T follicular helper cell (primary cell): ENCODE results near the gene TSC22D2.
"Not testable (repeated sequence)": the region's sequence is repeated elsewhere in the genome, so short reads cannot be mapped to it uniquely, and the experiment has no call there.

ENCODE experiments used
- DNase-seq: peaks from one replicate; pipeline ENCODE4 v3.0.0-alpha.2; 2020; ENCODE audit warnings: low read depth

The TSC22D2 gene

DNA sequence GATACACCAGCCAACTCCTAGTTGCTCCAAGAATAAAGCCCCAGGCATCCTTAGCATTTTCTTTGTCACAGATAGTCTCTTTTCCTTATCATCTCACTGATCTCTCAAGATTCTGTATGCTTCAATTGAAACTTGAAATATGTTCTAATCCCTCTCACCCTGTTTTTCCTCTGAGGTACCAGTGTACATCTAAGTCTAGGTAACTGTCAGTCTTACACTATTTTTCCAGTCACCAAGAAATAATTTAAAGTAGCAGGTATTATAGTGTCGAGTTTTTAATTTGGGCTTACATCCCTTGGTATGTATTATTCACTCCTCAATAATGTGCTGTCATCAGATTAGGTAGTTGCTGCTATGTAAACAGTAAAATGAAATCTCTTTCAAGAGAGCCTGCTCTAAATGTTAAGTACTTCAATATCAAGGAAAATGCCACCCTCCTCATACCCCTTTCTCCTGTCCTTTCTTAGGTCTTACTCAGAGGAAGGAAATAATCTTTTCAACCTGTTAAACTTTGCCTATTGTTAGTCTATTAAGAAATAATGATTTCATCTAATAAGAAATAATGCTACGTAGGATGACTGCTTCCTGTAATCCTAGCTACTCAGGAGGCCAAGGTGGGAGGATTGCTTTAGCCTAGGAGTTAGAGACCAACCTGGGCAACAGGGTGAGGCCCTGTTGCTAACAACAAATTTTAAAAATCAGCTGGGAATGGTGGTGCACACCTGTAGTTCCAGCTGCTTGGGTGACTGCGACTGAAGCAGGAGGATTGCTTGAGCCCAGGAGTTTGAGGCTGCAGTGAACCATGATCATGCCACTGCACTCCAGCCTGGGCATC lies 39.8 kb downstream of the TSC22D2 start:
- DNase-seq: no peak

DNA sequence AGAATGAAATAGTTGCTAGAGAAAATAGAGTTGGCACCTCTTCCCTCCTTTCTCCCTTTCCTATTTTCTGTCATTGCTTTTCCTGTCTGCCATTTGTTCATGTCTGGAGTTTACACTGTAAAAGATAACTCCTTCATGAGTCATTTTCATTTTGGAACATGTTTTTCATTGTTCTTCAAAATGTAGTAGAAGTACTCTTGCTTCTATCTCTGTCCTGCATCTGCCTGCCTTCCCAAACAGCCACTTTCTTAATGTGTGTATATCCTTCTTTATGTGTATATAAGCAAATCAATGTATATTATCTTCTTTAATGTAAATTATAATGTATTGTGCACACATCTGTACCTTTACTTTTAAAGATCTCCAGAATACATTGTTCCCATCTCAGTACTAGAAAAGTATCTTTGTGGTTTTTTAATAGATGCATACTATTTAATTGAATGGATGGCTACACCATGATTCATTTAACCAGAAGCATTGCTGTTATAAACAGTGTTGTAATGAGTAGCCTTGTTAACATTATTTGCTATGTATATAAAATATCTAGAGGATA lies 41.1 kb downstream of the TSC22D2 start:
- DNase-seq: no peak

DNA sequence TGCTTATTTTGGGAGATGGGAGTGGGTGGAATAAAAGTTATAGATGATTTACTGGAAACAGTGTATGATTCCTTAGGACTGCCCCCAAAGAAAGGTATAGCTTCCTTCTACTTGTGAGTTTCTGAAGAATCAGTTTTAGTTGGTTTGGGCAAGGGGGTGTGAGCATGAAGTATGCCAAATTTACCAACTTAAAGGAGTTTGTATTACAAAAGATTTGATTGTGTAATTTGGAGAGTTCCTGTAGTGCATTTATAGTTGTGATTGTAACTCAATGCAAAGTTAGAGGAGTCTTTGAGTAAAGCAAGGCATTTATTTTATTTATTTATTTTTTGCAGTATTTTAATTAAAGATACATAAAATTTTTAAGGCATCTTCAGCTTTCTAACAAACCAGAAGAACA lies 42.8 kb downstream of the TSC22D2 start:
- no peak for DNase-seq

DNA sequence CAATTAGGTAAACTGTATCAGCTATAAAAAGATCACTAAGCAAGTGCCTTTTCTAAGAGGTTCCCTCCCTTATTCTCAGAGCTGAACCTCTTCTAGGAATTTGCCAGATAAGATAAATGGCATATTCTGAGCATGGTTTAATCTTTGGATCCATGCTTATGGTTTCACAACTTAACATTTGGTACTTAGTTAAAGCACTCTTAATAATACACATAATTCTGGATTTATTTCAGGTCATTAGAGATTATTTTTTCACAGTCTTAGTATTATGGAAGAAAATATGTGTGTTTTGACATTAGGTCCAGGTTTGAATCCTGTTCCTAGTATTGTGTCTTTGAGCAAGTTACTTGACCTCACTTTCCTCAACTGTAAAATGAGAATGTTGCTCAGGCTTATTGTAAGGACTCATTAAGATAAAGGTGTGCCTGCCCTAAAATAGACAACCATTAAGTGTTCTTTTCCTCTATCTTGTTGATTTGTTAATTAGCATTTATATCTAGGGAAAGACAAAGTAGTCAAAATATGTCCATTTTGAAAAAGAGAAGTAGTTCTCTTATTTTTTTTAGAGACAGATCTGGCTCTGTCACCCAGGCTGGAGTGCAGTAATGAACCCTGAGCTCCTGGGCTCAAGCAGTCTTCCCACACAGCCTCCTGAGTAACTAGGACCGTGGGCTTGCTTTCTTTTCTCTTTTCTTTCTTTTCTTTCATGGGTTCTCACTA lies 43.4 kb downstream of the TSC22D2 start:
- DNase-seq: no peak

DNA sequence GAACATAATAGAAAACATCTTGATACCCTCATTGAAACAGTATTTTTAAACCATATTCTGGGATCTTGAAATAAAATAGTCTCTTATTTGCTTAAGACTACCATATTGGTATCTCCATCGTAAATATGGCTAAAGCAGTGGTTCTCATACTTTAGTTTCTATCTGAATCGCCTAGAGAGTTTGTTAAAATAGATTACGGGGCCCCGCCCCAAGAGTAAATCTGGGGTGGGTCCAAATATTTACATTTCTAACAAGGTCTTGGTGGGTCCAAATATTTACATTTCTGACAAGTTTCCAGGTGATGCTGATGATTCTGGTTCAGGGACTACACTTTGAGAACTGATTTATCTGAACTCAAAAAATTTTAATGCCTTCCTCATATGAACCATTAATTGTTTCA lies 45.3 kb downstream of the TSC22D2 start:
- DNase-seq: no peak

DNA sequence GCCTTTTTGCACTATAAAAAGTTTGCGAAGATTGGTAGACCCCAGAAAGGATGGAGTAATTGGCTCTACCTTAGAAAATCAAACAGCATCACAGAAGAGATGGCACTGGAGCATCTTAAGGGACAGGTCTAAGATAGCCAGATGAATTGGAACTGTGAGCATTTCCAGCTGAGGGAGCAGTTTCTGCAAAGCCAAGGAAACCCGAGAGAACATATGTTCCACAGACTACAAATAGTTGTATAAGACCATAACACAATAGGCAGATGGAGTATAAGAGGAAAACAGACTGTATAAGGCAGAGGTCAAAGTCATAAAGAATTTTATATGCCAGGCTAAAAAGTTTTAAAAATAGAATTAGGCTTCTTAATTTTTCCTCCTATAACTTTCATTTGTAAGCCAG lies 46.0 kb downstream of the TSC22D2 start:
- DNase-seq: no peak

DNA sequence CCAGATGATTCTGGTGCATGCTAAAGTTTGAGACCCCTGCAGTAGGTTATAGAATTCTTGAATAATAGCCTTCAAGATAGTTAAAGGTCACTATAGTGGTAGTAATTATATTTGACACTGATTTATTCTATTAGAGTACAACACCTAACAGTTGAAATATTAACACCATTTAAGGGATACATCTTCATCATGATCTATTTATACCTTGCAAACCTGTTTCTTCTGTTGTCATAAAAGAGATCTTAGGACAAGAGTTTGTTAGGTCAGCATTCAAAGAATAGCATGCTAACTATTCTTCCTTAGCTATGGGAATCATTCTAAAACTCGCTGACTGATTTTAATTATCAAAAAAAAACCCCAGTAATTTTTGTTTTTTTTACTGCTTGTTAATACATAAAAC lies 46.5 kb downstream of the TSC22D2 start:
- DNase-seq: no peak

DNA sequence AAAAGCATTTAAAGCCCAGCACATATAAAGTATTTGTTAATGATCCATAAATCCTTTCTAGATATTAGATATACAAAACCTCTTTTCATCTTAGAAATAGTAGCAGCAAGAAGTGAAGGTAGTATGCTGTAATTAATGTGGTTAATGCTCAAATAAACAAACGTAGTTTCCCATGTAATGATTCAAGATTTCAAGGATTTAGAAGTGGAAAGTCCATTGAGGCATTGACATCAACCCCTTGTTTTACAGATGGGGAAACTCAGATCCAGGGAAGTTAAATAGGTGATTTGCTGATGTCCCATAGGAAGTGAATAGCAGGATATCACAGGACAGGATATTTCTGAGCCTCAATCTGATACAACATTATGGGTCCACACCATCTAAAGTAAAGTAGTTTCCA lies 47.2 kb downstream of the TSC22D2 start:
- no peak for DNase-seq

DNA sequence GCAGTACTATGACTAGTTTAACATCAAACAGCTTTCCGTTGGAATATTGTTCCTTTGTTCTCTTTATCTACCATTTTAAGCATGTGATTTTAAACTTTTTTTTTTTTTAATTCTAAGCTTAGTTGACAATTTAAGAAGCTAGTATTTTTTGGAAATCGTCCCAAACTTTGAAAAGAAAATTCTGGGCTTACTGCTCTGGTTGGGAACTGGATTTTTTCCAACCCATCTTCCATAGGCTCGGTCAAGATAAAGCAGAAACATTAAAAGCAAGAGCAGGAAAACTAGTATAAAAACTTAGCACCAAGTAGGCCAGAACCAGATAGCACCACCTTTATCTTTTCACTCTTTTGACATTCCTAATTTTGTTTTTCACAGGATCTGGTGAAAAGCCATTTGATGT lies 49.9 kb downstream of the TSC22D2 start:
- DNase-seq: no peak

DNA sequence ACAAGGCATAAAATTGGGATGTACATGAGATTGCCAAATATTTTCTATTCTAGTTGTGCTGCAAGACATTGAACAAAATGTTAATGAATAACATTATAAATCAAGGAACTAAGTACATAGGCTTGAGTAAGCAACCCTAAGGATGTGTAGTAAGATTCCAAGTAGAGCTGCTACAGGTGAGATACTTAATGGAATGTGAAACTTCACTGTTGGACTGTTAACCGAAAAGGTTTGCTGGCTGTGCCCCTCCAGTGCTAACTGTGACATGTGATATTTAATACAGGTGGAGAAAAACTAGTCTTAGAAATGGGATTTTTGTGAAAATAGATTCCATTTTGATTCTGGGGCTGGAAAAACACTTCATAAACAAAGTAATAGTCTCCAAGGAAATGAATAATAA lies 52.4 kb downstream of the TSC22D2 start:
- no peak for DNase-seq

DNA sequence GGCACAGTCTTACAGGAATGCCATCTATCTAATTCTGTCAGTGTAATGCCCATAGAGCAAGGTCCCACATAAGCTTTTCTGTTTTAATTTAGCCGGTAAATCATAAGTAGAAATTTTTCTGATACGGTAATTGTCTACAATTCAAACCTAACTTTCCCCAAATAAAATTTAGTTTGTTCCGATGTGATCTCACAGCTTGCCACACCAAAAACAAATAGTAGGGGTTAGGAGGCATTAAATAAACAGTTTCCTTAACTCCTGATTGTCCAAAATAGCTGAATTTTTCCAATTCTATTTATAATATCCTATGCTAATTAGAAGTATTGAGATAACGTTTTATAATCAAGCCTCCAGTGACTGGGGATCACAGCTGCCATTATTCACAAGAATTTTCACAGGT lies 53.3 kb downstream of the TSC22D2 start:
- no peak for DNase-seq

DNA sequence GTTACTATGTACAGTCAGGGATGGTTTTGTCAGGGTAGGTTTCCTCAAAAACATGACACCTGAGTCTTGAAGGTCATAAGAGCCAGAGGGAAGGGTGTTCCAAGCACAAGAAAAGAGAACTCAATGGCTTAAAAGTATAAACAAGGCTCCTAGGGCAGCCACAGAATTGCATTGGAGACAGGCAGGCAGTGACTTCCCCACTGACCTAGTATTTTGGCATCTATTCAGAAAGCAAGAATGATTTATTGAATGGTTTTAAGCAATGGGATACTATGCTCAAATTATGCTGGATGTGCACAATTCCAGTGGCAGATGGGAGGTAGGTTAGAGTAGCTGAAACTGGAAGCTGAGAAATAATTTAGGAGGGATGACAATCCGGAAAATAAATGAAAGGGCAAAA lies 54.0 kb downstream of the TSC22D2 start:
- DNase-seq: no peak

DNA sequence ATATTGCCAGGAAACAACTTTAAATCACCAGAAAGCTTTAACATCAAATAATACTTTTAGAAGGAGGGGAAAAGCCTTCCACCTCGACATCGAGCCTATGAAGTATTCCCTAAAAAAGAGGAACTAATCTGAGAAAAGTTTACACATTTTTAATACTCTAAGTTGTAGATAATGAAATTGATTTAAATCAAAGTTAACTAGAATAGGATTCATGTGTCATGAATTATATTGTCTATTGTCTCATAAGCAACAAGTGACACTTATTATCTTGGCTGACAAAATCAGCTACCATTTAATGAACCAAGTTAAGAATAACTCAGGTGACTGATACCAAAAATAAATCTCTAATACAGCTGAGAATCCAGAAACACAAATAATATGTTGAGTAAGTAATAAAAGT lies 56.6 kb downstream of the TSC22D2 start:
- DNase-seq: no peak

DNA sequence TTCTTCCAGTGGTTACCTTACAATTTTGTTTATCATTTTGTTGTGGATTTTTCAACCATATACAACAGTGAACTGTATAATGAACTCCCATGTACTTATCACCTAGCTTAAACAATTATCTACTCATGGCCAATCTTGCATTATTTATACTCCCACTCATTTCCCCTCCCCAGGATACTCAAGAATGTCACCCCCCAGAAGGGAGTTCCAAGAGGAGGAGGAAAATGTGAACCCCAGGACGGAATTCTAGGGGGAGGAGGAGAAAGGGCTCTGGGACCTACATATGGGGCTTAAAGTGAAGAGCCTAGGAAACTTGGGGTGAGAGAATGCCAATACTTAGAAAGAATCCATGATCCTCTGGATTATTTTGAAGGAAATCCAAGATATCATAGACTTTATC lies 59.3 kb downstream of the TSC22D2 start:
- no peak for DNase-seq

DNA sequence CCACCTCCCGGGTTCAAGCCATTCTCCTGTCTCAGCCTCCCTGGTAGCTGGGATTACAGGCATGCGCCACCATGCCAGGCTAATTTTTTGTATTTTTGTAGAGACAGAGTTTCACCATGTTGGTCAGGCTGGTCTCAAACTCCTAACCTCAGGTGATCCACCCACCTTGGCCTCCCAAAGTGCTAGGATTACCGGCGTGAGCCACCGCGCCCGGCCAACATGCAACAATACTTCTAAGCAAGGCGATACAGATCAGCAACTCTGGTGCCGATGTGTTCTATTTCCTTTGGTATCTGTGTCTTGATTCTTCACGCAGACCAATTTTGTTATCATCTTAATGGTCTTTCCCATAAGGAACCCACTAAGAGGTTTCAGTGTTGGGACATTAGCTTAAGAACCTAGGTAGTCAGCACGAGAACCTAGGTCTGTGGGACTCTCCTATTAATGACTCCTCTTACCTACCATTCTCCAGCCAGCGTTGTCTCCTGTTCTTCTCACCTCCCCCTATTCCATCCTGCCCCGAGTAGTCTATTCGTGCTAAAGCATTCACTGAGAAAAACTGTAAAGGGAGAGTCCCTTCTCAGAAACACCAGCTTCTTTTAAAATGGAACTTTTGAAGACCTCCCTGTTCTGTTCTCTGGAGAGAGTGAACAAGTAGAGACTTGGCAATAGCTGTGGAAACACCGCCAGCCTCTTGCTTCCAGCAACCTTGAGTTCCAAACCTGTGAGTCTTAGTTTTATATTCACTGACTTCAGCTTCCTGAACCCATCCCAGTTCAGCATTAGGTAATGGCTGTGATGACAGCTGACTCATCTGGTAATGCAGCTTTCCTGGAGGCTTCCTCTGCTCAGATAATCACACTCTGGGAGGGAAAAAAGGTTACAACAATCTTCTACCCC lies 61.2 kb downstream of the TSC22D2 start:
- no peak for DNase-seq

DNA sequence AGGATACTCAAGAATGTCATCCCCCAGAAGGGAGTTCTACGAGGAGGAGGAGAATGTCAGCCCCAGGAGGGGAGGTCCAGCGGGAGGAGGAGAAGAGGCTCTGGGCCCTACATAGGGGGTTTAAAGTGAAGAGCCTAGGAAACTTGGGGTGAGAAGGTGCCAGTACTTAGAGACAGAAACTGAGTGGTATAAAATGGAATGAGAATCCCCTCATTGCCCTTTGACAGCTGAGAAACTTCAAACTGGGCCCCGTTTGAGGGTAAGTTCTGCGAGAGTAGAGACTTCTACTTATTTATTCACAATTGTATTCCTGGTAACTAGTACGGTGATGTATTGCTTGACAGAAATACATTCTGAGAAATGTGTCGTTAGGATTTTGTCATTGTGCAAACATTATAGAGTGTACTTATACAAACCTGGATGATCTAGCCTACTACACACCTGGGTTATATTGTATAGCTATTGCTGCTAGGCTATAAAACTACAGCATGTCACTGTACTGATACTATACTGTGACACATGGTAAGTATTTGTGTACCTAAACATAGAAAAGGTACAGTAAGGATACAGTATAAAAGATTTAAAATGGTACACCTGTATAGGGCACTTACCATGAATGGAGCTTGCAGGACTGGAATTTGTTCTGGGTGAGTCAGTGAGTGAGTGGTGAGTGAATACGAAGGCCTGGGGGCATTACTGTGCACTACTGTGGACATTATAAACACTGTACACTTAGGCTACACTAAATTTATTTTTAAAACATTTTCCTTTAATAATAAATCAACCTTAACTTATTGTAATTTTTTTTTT lies 62.0 kb downstream of the TSC22D2 start:
- DNase-seq: no peak

DNA sequence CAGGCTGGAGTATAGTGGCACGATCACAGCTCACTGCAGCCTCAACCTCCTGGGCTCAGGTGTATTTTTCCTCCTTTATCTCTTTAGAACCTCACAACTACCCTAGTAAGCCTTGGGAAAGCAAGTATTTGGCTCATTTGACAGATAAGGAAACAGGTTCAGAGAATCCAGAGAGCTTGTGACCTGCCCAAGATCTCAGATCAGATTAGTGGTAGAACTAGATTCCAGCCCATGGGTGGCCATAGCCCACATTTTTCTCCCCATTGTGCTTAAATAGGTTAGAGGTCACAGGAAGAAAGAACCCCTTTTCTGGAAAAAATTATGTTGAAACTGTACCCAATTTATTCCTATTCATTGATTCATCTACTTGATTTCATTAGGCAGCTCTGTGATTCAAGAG lies 64.3 kb downstream of the TSC22D2 start:
- DNase-seq: no peak

DNA sequence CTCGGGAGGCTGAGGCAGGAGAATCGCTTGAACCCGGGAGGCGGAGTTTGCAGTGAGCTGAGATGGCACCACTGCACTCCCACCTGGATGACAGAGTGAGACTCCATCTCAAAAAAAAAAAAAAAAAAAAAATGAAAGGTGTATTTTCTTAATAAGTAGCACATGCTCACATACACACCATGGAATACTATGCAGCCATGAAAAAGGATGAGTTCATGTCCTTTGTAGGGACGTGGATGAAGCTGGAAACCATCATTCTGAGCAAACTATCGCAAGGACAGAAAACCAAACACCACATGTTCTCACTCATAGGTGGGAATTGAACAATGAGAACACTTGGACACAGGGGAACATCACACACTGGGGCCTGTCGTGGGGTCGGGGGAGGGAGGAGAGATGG lies 65.1 kb downstream of the TSC22D2 start:
- not testable (repeated sequence) for DNase-seq

DNA sequence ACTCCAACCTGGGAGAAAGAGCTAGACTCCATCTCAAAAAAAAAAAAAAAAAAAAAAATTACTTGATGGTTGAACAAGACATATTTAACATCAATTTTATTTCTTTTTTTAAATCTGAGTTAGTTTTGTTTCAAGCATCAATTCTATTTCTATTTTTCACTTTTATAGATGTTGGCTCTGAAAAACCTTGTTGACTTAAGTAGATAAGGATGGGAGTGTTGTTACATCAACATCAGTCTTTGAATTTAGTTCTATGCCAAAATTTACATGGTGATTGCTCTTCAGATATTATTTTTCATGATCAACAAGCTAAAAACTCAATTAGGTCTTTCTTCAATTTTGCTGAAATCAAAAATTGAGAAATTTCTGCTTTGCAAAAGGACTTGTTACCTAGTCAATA lies 71.3 kb downstream of the TSC22D2 start:
- DNase-seq: no peak

DNA sequence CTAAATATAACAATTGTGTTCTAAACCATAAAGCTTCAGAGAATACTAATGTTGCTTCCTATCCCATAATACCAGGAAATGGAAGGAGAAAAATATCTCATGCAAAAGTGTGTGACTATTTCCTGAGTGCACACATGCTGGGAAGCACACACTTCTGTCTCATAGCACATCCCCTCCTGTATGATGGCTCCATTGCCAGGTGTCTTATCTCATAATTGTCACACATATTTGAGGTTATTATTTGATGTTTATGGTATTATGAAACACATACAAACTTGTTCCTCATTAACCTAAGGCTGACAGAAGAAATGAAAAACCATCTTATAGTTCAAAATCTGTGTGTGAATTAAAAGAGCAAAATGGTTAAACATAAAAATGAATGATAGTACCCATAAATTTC lies 72.8 kb downstream of the TSC22D2 start:
- DNase-seq: no peak

DNA sequence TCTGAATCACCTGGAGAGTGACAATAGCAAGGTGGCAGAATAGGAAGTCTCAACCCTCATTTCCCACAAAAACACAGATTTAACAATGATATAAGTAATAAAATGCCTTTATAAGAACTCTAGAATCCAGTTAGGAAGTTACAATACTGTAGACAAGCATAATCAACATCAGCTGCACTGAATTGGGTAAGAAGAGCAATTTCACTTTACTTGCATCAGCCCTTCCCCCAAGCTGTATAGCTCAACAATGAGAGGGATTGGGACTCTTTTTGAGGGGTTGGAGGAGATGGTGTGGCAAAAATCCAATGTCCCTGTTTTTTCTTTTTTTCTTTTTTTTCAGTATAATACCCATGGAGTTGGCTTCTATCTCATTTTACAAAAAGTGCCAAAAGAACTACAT lies 75.1 kb downstream of the TSC22D2 start:
- no peak for DNase-seq
